Mesendoderm (in vitro differentiated cells): ENCODE results near the gene PI4KA.

Experiments
- DNase-seq: peaks from one replicate; pipeline ENCODE4 v3.0.0; 2013
- H2AK5ac ChIP-seq: 2 replicates; pipeline ENCODE4 v1.6.1; 2013; ENCODE audit warnings: low read length, inconsistent platforms
- H2BK120ac ChIP-seq: 2 replicates; pipeline ENCODE4 v1.6.1; 2013; ENCODE audit warnings: low read depth, mild to moderate bottlenecking, low read length, moderate library complexity, mixed read lengths
- H2BK15ac ChIP-seq: replicated peaks from 2 replicates; pipeline ENCODE4 v1.6.1; 2013; ENCODE audit warnings: low read depth, mild to moderate bottlenecking, moderate library complexity
- H2BK5ac ChIP-seq: 2 replicates; pipeline ENCODE4 v1.6.1; 2013; ENCODE audit warnings: low read length, inconsistent platforms
- H3K18ac ChIP-seq: 2 replicates; pipeline ENCODE4 v1.6.1; 2013; ENCODE audit warnings: mild to moderate bottlenecking, low read length, mixed read lengths
- H3K23ac ChIP-seq: one replicate; pipeline ENCODE4 v1.6.1; 2013; ENCODE audit warnings: low read length
- H3K27ac ChIP-seq: 2 replicates; pipeline ENCODE4 v1.5.1; 2013; ENCODE audit warnings: low read depth, mild to moderate bottlenecking, inconsistent platforms, low read length, moderate library complexity
- H3K27me3 ChIP-seq: 2 replicates; pipeline ENCODE4 v1.6.1; 2013; ENCODE audit warnings: low read length, control low read depth, mild to moderate bottlenecking, inconsistent platforms; ENCODE audit not compliant: insufficient read depth, poor library complexity
- H3K36me3 ChIP-seq: 2 replicates; pipeline ENCODE4 v1.6.1; 2013; ENCODE audit warnings: low read length, inconsistent platforms; ENCODE audit not compliant: control insufficient read depth, insufficient read depth
- H3K4ac ChIP-seq: one replicate; pipeline ENCODE4 v1.6.1; 2013; ENCODE audit warnings: low read depth, mild to moderate bottlenecking, low read length, moderate library complexity
- H3K4me1 ChIP-seq: 2 replicates; pipeline ENCODE4 v1.6.1; 2013; ENCODE audit warnings: low read depth, low read length, inconsistent platforms; ENCODE audit not compliant: control insufficient read depth
- H3K4me2 ChIP-seq: 2 replicates; pipeline ENCODE4 v1.6.1; 2013; ENCODE audit warnings: low read length
- H3K4me3 ChIP-seq: 2 replicates; pipeline ENCODE4 v1.5.1; 2013; ENCODE audit warnings: mild to moderate bottlenecking, low read length
- H3K56ac ChIP-seq: one replicate; pipeline ENCODE4 v1.6.1; 2013; ENCODE audit warnings: low read length
- H3K79me1 ChIP-seq: 2 replicates; pipeline ENCODE4 v1.6.1; 2013; ENCODE audit warnings: low read length, inconsistent platforms
- H3K79me2 ChIP-seq: 2 replicates; pipeline ENCODE4 v1.6.1; 2013; ENCODE audit warnings: mild to moderate bottlenecking, low read length; ENCODE audit not compliant: control insufficient read depth, insufficient read depth
- H3K9ac ChIP-seq: 2 replicates; pipeline ENCODE4 v1.6.1; 2013; ENCODE audit warnings: low read length, inconsistent platforms
- H4K5ac ChIP-seq: one replicate; pipeline ENCODE4 v1.6.1; 2013; ENCODE audit warnings: low read length
- H4K8ac ChIP-seq: one replicate; pipeline ENCODE4 v1.6.1; 2013; ENCODE audit warnings: low read depth, mild to moderate bottlenecking, control low read depth, low read length, moderate library complexity
- WGBS: extraction: QIAGEN DNeasy Blood & Tissue Kit; methylation state at CpG from one replicate; pipeline ENCODE4 v1.1.7; 2013; ENCODE audit warnings: low lambda C conversion rate, missing lambda C conversion rate; ENCODE audit not compliant: insufficient coverage; ENCODE audit errors: extremely low coverage; 5-methylcytosine and 5-hydroxymethylcytosine counted together

PI4KA gene

GRCh38 chr22:20884454-20884853 is 25.8 kb upstream of the PI4KA start:
- DNase-seq = peak; percentile 25
- Histone ChIP-seq H3K4me3 (no peak overlapping the region), H3K4me2 (no peak overlapping the region), H2BK15ac (no peak overlapping the region), H3K79me1 (no peaks in the 10 kb centered on the region), H4K8ac (no peak overlapping the region), H3K23ac (no peak overlapping the region), H3K56ac (no peak overlapping the region), H2BK5ac (no peak overlapping the region), H3K18ac (no peak overlapping the region), H3K27ac (no peak overlapping the region), H3K9ac (no peak overlapping the region), H3K4ac (no peak overlapping the region), H3K36me3 (no peaks in the 10 kb centered on the region), H2BK120ac (no peak overlapping the region), H3K79me2 (no peaks in the 10 kb centered on the region), H3K27me3 (no peaks in the 10 kb centered on the region), H2AK5ac (no peak overlapping the region), H3K4me1 (no peaks in the 10 kb centered on the region), H4K5ac (no peak overlapping the region)
- no CpG with 5 or more reads among the region's 4 CpGs for WGBS

- Histone ChIP-seq H3K4me3 (no peak overlapping the region), H2AK5ac (no peak overlapping the region), H4K8ac (no peak overlapping the region), H2BK5ac (no peak overlapping the region), H3K27ac (no peak overlapping the region), H3K36me3 (no peaks in the 10 kb centered on the region), H2BK120ac (no peak overlapping the region), H3K18ac (no peak overlapping the region), H3K23ac (no peak overlapping the region), H2BK15ac (no peak overlapping the region), H3K79me2 (no peaks in the 10 kb centered on the region), H3K9ac (no peak overlapping the region), H3K27me3 (no peaks in the 10 kb centered on the region), H3K79me1 (no peaks in the 10 kb centered on the region), H3K4ac (no peak overlapping the region), H3K4me1 (no peaks in the 10 kb centered on the region), H4K5ac (no peak overlapping the region), H3K4me2 (no peak overlapping the region), H3K56ac (no peak overlapping the region)
- no peak for DNase-seq
- no CpG with 5 or more reads among the region's 6 CpGs for WGBS
These were observed 24.2 kb upstream of the PI4KA start for GRCh38 chr22:20882855-20883254.

- no peak for DNase-seq
- H3K27ac ChIP-seq = no peak overlapping the region
- H3K18ac ChIP-seq = no peak overlapping the region
- H2BK5ac ChIP-seq = no peak overlapping the region
- H3K9ac ChIP-seq = no peak overlapping the region
- H3K4me3 ChIP-seq = no peak overlapping the region
- H2AK5ac ChIP-seq = no peak overlapping the region
- no peak overlapping the region for H3K4ac ChIP-seq
- no peaks in the 10 kb centered on the region for H3K4me1 ChIP-seq
- H4K8ac ChIP-seq = no peak overlapping the region
- no peak overlapping the region for H3K56ac ChIP-seq
- no peak overlapping the region for H3K23ac ChIP-seq
- no peaks in the 10 kb centered on the region for H3K36me3 ChIP-seq
- no peaks in the 10 kb centered on the region for H3K79me1 ChIP-seq
- no peaks in the 10 kb centered on the region for H3K79me2 ChIP-seq
- no peak overlapping the region for H2BK120ac ChIP-seq
- no CpG with 5 or more reads among the region's 9 CpGs for WGBS
- H3K27me3 ChIP-seq = no peaks in the 10 kb centered on the region
- H3K4me2 ChIP-seq = no peak overlapping the region
- no peak overlapping the region for H2BK15ac ChIP-seq
- no peak overlapping the region for H4K5ac ChIP-seq
These were observed 23.5 kb upstream of the PI4KA start for GRCh38 chr22:20881869-20882815.

GRCh38 chr22:20881231-20881630 is 22.6 kb upstream of the PI4KA start:
- no peak overlapping the region for H3K4ac ChIP-seq
- H2BK5ac ChIP-seq = no peak overlapping the region
- no peaks in the 10 kb centered on the region for H3K79me1 ChIP-seq
- no peak overlapping the region for H4K8ac ChIP-seq
- H3K4me2 ChIP-seq = no peak overlapping the region
- no CpG with 5 or more reads among the region's 5 CpGs for WGBS
- no peak overlapping the region for H3K56ac ChIP-seq
- H3K27ac ChIP-seq = no peak overlapping the region
- no peak overlapping the region for H3K9ac ChIP-seq
- H3K4me1 ChIP-seq = no peaks in the 10 kb centered on the region
- no peak overlapping the region for H3K23ac ChIP-seq
- DNase-seq = no peak
- no peak overlapping the region for H2AK5ac ChIP-seq
- H3K27me3 ChIP-seq = no peaks in the 10 kb centered on the region
- H4K5ac ChIP-seq = no peak overlapping the region
- no peak overlapping the region for H3K4me3 ChIP-seq
- no peaks in the 10 kb centered on the region for H3K79me2 ChIP-seq
- no peak overlapping the region for H3K18ac ChIP-seq
- no peaks in the 10 kb centered on the region for H3K36me3 ChIP-seq
- no peak overlapping the region for H2BK15ac ChIP-seq
- H2BK120ac ChIP-seq = no peak overlapping the region

GRCh38 chr22:20877715-20878114 is 19.1 kb upstream of the PI4KA start:
- H3K18ac ChIP-seq = no peak overlapping the region
- WGBS = no CpG with 5 or more reads among the region's 3 CpGs
- no peak overlapping the region for H3K4ac ChIP-seq
- DNase-seq = no peak
- no peaks in the 10 kb centered on the region for H3K79me1 ChIP-seq
- H4K5ac ChIP-seq = no peak overlapping the region
- H2BK120ac ChIP-seq = no peak overlapping the region
- no peak overlapping the region for H2BK5ac ChIP-seq
- no peaks in the 10 kb centered on the region for H3K36me3 ChIP-seq
- no peak overlapping the region for H3K9ac ChIP-seq
- no peaks in the 10 kb centered on the region for H3K79me2 ChIP-seq
- no peaks in the 10 kb centered on the region for H3K4me1 ChIP-seq
- H2AK5ac ChIP-seq = no peak overlapping the region
- no peak overlapping the region for H4K8ac ChIP-seq
- no peak overlapping the region for H3K4me3 ChIP-seq
- H3K27ac ChIP-seq = no peak overlapping the region
- H3K27me3 ChIP-seq = no peaks in the 10 kb centered on the region
- no peak overlapping the region for H3K56ac ChIP-seq
- H3K4me2 ChIP-seq = no peak overlapping the region
- H3K23ac ChIP-seq = no peak overlapping the region
- H2BK15ac ChIP-seq = no peak overlapping the region

GRCh38 chr22:20875296-20875695 is 16.7 kb upstream of the PI4KA start:
- Histone ChIP-seq H3K4ac (no peak overlapping the region), H3K4me3 (no peak overlapping the region), H3K4me1 (no peaks in the 10 kb centered on the region), H3K23ac (no peak overlapping the region), H2AK5ac (no peak overlapping the region), H2BK15ac (no peak overlapping the region), H2BK120ac (no peak overlapping the region), H3K18ac (no peak overlapping the region), H3K79me1 (no peaks in the 10 kb centered on the region), H3K4me2 (no peak overlapping the region), H3K9ac (no peak overlapping the region), H3K27me3 (no peaks in the 10 kb centered on the region), H3K79me2 (no peaks in the 10 kb centered on the region), H4K5ac (no peak overlapping the region), H3K36me3 (no peaks in the 10 kb centered on the region), H2BK5ac (no peak overlapping the region), H3K27ac (no peak overlapping the region), H4K8ac (no peak overlapping the region), H3K56ac (no peak overlapping the region)
- WGBS = no CpG with 5 or more reads among the region's 1 CpG
- no peak for DNase-seq
